K562 (cell line): Measurements from ENCODE around the gene ZFPM1. TPM values are rescaled to one million over a fixed set of nuclear protein-coding genes. Genes with fewer than 3 reads are reported as not detected.
A peak's percentile ranks its signal among the peaks of the same experiment; 100 is the strongest.

Source experiments
- ATAC-seq: fragments of 200-7000 bp; cut with Tn5 transposase; 3 replicates; pipeline ENCODE4 v1.9.1; 2020; ENCODE audit warnings: moderate library complexity
- BruUV-seq: library from RNA; stranded (reverse); fragments of 400-500 nt; replicated peaks from 2 replicates; lab custom pipeline; 2021; lab: Mats Ljungman, UMichigan
- CTCF ChIA-PET: fragments of 300-600 bp; formaldehyde crosslinking; extraction: SDS; loops from one replicate; lab custom pipeline; 2021; ENCODE audit warnings: low intra/inter-chr PET ratio; lab: Yijun Ruan, JAX
- POLR2A ChIA-PET: fragments of 300-600, 350-650 bp; sonication (Branson Sonifier 250); formaldehyde crosslinking; extraction: SDS; loops from one replicate; lab custom pipeline; 2021; ENCODE audit warnings: antibody characterized with exemption, inconsistent platforms; lab: Yijun Ruan, JAX
- DNase-seq, 4 experiments: peaks; one replicate each; pipeline versions ENCODE4 v3.0.0 to v3.0.0-alpha.2; 2011 to 2018; ENCODE audit warnings: low spot score in 3 of 4, mixed read lengths in 3 of 4; ENCODE audit errors: extremely low read depth in 1 of 4
- FAIRE-seq: peaks from 2 replicates; lab custom pipeline; 2011; peaks lifted over from hg19 to GRCh38; lab: Jason Lieb, UNC
- H2AFZ ChIP-seq: 2 replicates; pipeline ENCODE4 v1.6.0; 2011; ENCODE audit warnings: low read depth, low read length, control low read depth, inconsistent platforms
- H3K27ac ChIP-seq: fragments of 200-600 bp; 3 replicates; pipeline ENCODE4 v1.8.0; 2011; ENCODE audit warnings: low read depth, mild to moderate bottlenecking, control low read depth, inconsistent platforms, low read length, moderate library complexity, mixed read lengths; ENCODE audit errors: extremely low read depth
- H3K27me3 ChIP-seq, 2 experiments: fragments of 300-600 bp in 1 of 2; 2 replicates in 1 of 2; 3 replicates in 1 of 2; pipeline versions ENCODE4 v1.6.0 to v1.8.0; 2011; ENCODE audit warnings: inconsistent platforms in 2 of 2, low read length in 2 of 2, mild to moderate bottlenecking in 1 of 2, mixed read lengths in 1 of 2, moderate library complexity in 1 of 2; ENCODE audit not compliant: control insufficient read depth in 2 of 2, insufficient read depth in 2 of 2
- H3K36me3 ChIP-seq: fragments of 300-600 bp; 3 replicates; pipeline ENCODE4 v1.8.0; 2011; ENCODE audit warnings: mild to moderate bottlenecking, low read length, inconsistent platforms; ENCODE audit not compliant: control insufficient read depth, insufficient read depth
- H3K4me1 ChIP-seq, 2 experiments: fragments of 200-600 bp in 1 of 2; replicated peaks in 1 of 2; 2 replicates in 1 of 2; 3 replicates in 1 of 2; pipeline versions ENCODE4 v1.5.1 to v1.8.0; 2011; ENCODE audit warnings: inconsistent platforms in 2 of 2, low read length in 2 of 2, mild to moderate bottlenecking in 1 of 2, mixed read lengths in 1 of 2, moderate library complexity in 1 of 2; ENCODE audit not compliant: control insufficient read depth in 2 of 2, insufficient read depth in 2 of 2
- H3K4me2 ChIP-seq: 2 replicates; pipeline ENCODE4 v1.6.1; 2011; ENCODE audit warnings: low read length, control low read depth, inconsistent platforms, mixed read lengths; ENCODE audit not compliant: insufficient read depth
- H3K4me3 ChIP-seq: fragments of 200-600 bp; sonication (generic), shearing (Covaris generic); 2 replicates; pipeline ENCODE4 v1.5.1; 2016; ENCODE audit warnings: control low read depth, inconsistent platforms
- H3K79me2 ChIP-seq: fragments of 200-600 bp; 3 replicates; pipeline ENCODE4 v1.8.0; 2011; ENCODE audit warnings: low read length, inconsistent platforms; ENCODE audit not compliant: control insufficient read depth, insufficient read depth
- H3K9ac ChIP-seq, 2 experiments: 2 replicates each; pipeline versions ENCODE4 v1.6.0 to v1.6.1; 2011; ENCODE audit warnings: low read depth in 2 of 2, low read length in 2 of 2, control low read depth in 1 of 2, inconsistent platforms in 1 of 2, mild to moderate bottlenecking in 1 of 2, mixed read lengths in 1 of 2; ENCODE audit not compliant: insufficient read depth in 1 of 2
- H3K9me1 ChIP-seq: one replicate; pipeline ENCODE4 v1.6.0; 2011; ENCODE audit warnings: inconsistent platforms, mild to moderate bottlenecking, low read length, moderate library complexity; ENCODE audit not compliant: control insufficient read depth, insufficient read depth
- H3K9me3 ChIP-seq: replicated peaks from 2 replicates; pipeline ENCODE4 v1.5.1; 2011; ENCODE audit warnings: low read depth, low read length, inconsistent platforms; ENCODE audit not compliant: control insufficient read depth, insufficient read depth
- H4K20me1 ChIP-seq: replicated peaks from 2 replicates; pipeline ENCODE4 v1.6.1; 2011; ENCODE audit warnings: low read length, inconsistent platforms, mixed read lengths; ENCODE audit not compliant: control insufficient read depth, insufficient read depth
- HOMEZ ChIP-seq: fragments of 250-450 bp; sonication (Bioruptor Pico); IDR thresholded peaks from 2 replicates; pipeline ENCODE4 v1.4.0; 2020; ENCODE audit warnings: mild to moderate bottlenecking, moderate library complexity
- ZBTB33 ChIP-seq: sonication (generic); formaldehyde crosslinking; IDR thresholded peaks from 2 replicates; pipeline ENCODE4 v1.8.1; 2023; ENCODE audit warnings: mild to moderate bottlenecking, missing genetic modification reagents
- ZNF23 ChIP-seq: fragments of 250-450 bp; sonication (Bioruptor Pico); IDR thresholded peaks from 2 replicates; pipeline ENCODE4 v1.4.0; 2020; ENCODE audit warnings: mild to moderate bottlenecking
- WGBS: fragments of 100-300 bp; shearing (Covaris generic); methylation state at CpG from one replicate; pipeline ENCODE4 v1.1.6; 2016; ENCODE audit warnings: low coverage, mixed read lengths; ENCODE audit not compliant: insufficient coverage; ENCODE audit errors: missing lambda C conversion rate; 5-methylcytosine and 5-hydroxymethylcytosine counted together
- in situ Hi-C: fragments of 300-500 bp; cut with MboI; formaldehyde crosslinking; loops from 4 replicates; pipeline ENCODE4 v1.15.0; 2018; ENCODE audit warnings: inconsistent platforms, mixed read lengths
- intact Hi-C: fragments of 100-400 bp; cut with micrococcal nuclease; formaldehyde crosslinking; loops from 2 replicates; pipeline ENCODE4 v1.14.2; 2022
- polyA plus RNA-seq, 8 experiments: library from polyadenylated mRNA; depleted of rRNA in 4 of 8; stranded (reverse) in 5 of 8; unstranded in 3 of 8; fragments of >200 nt; fragmentation: Nextera tagmentation in 2 of 8; fragmentation: Illumina TruSeq in 1 of 8; extraction: Ambion mirVana in 2 of 8; extraction: Trizol in 1 of 8; gene quantifications; 2 replicates each; pipeline versions ENCODE4 v1.2.1 to v1.2.3, GENCODE V29; 2011 to 2014; ENCODE audit warnings: inconsistent platforms in 1 of 8, missing spikeins in 1 of 8
- total RNA-seq, 7 experiments: library from RNA; depleted of rRNA in 6 of 7; stranded (reverse); fragments of >200 nt in 6 of 7; fragmentation: Illumina TruSeq in 2 of 7; extraction: Trizol in 2 of 7; gene quantifications; 2 replicates each; pipeline versions ENCODE4 v1.2.1 to v1.2.3, GENCODE V29; 2011 to 2021; ENCODE audit warnings: low replicate concordance in 1 of 7
- TF ChIP-seq, protein P1 (sequence below), 3 experiments: fragments of 200-800 bp in 1 of 3; fragments of 250-450 bp in 1 of 3; fragments of 450-650 bp in 1 of 3; sonication (Bioruptor Pico) in 1 of 3; sonication (Bioruptor generic) in 1 of 3; formaldehyde crosslinking in 1 of 3; IDR thresholded peaks; 2 replicates each; pipeline versions ENCODE4 v1.6.1 to v1.8.0; 2016 to 2022; ENCODE audit warnings: mild to moderate bottlenecking in 2 of 3, missing genetic modification characterization in 2 of 3, missing compliant biosample characterization in 1 of 3, moderate library complexity in 1 of 3

The ZFPM1 gene
- total and polyA plus RNA-seq, 9 of the 15 experiments (the other 6 are each of a cell fraction or from before 2014, with no cell fraction given): 0.03 to 35.9 (median 1.4) TPM

GRCh38 chr16:88533932-88534637 is 81.0 kb downstream of the ZFPM1 start:
- no peak overlapping the region for H2AFZ ChIP-seq
- FAIRE-seq (no peak), DNase-seq (no peak), ATAC-seq (no peak)
- TF ChIP-seq HOMEZ (CRISPR knock-in tag): no peak
- peak; percentile 76 for TF ChIP-seq ZBTB33 (CRISPR knock-in tag)
- TF ChIP-seq ZNF23: no peak
- TF ChIP-seq, protein P1, sequence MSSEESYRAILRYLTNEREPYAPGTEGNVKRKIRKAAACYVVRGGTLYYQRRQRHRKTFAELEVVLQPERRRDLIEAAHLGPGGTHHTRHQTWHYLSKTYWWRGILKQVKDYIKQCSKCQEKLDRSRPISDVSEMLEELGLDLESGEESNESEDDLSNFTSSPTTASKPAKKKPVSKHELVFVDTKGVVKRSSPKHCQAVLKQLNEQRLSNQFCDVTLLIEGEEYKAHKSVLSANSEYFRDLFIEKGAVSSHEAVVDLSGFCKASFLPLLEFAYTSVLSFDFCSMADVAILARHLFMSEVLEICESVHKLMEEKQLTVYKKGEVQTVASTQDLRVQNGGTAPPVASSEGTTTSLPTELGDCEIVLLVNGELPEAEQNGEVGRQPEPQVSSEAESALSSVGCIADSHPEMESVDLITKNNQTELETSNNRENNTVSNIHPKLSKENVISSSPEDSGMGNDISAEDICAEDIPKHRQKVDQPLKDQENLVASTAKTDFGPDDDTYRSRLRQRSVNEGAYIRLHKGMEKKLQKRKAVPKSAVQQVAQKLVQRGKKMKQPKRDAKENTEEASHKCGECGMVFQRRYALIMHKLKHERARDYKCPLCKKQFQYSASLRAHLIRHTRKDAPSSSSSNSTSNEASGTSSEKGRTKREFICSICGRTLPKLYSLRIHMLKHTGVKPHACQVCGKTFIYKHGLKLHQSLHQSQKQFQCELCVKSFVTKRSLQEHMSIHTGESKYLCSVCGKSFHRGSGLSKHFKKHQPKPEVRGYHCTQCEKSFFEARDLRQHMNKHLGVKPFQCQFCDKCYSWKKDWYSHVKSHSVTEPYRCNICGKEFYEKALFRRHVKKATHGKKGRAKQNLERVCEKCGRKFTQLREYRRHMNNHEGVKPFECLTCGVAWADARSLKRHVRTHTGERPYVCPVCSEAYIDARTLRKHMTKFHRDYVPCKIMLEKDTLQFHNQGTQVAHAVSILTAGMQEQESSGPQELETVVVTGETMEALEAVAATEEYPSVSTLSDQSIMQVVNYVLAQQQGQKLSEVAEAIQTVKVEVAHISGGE (CRISPR knock-in tag; IDR thresholded peaks at IDR 0.05): peak in 1 of 3 experiments; percentile 80; a peak in 1 of 6 replicates
- no peaks in the 10 kb centered on the region for H3K79me2 ChIP-seq
- H4K20me1 ChIP-seq: peaks cover 13% of the 10 kb centered on the region
- H3K9me1 ChIP-seq: no peaks in the 10 kb centered on the region
- peaks cover 8 to 11% of the 10 kb centered on the region in 2 experiments; a peak in 4 of 5 replicates for H3K27me3 ChIP-seq
- BruUV-seq: no TSS peak
- H3K4me1 ChIP-seq: peaks cover 10 to 79% of the 10 kb centered on the region in 2 experiments
- in situ Hi-C loops (no loop called here), intact Hi-C loops (no loop called here)
- no peak overlapping the region for H3K4me2 ChIP-seq
- H3K4me3 ChIP-seq: no peak overlapping the region
- ChIA-PET POLR2A (no interaction called here), CTCF (no interaction called here)
- peaks cover 48% of the 10 kb centered on the region; the same call in 2 of the 3 replicates for H3K36me3 ChIP-seq
- H3K9ac ChIP-seq: no peak overlapping the region
- H3K27ac ChIP-seq: no peak overlapping the region
- H3K9me3 ChIP-seq: no peaks in the 10 kb centered on the region
- WGBS: 95% methylated on average over 12 of the region's 114 CpGs
